Measurements from ENCODE around the gene OSR1.

GRCh38 chr2:19351499-19351898 lies 6.9 kb downstream of the OSR1 start:
- no peak for TF ChIP-seq CTCF (IDR thresholded peaks at IDR 0.05)
- TF ChIP-seq POLR2AphosphoS5 (IDR thresholded peaks at IDR 0.05; ENCODE audit: low read depth, low read length): no peak
- no peak for TF ChIP-seq SIN3A (IDR thresholded peaks at IDR 0.05; ENCODE audit: borderline replicate concordance, insufficient read depth, low read depth, low read length)
- no peak for TF ChIP-seq REST (IDR thresholded peaks at IDR 0.05; ENCODE audit: insufficient read depth in 1 of 2, low read depth in 2 of 2, low read length in 1 of 2)
- TF ChIP-seq TCF7L2 (IDR thresholded peaks at IDR 0.05; ENCODE audit: low read depth, low read length): no peak
